ENCODE measurements around the gene LPIN1. TPM values are rescaled to one million over a fixed set of nuclear protein-coding genes. Genes with fewer than 3 reads are reported as not detected.
A peak's percentile ranks its signal among the peaks of the same experiment; 100 is the strongest.

The LPIN1 gene
- total and polyA plus RNA-seq, 2 of the 13 experiments (the other 11 are each of a cell fraction or from before 2014, with no cell fraction given) = 9.7 to 19.4 TPM

DNA sequence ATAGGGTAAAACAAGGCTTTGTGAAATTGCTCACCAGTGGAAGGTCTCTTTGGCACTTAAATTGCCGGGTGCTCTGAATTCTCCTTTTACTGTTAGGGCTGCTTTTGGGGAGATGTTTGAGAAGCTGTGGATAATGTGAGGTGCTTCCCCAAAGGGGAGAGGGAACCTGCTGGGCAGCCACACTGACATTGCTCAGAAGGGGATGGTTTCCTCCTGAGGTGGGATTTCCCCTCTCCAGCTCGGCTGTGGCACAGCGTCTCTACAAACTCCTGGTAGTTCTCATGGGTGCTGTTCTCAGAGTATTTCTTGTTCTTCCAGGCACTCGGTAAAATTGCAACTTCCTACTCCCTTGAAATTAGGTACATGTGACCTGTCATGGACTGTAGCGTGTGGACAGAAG, 124.2 kb downstream of the LPIN1 start (continued):
- TF ChIP-seq, protein P1, sequence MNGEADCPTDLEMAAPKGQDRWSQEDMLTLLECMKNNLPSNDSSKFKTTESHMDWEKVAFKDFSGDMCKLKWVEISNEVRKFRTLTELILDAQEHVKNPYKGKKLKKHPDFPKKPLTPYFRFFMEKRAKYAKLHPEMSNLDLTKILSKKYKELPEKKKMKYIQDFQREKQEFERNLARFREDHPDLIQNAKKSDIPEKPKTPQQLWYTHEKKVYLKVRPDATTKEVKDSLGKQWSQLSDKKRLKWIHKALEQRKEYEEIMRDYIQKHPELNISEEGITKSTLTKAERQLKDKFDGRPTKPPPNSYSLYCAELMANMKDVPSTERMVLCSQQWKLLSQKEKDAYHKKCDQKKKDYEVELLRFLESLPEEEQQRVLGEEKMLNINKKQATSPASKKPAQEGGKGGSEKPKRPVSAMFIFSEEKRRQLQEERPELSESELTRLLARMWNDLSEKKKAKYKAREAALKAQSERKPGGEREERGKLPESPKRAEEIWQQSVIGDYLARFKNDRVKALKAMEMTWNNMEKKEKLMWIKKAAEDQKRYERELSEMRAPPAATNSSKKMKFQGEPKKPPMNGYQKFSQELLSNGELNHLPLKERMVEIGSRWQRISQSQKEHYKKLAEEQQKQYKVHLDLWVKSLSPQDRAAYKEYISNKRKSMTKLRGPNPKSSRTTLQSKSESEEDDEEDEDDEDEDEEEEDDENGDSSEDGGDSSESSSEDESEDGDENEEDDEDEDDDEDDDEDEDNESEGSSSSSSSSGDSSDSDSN (CRISPR knock-in tag; IDR thresholded peaks at IDR 0.05) = no peak
- TF ChIP-seq CHCHD3 (CRISPR knock-in tag; IDR thresholded peaks at IDR 0.05) = no peak

DNA sequence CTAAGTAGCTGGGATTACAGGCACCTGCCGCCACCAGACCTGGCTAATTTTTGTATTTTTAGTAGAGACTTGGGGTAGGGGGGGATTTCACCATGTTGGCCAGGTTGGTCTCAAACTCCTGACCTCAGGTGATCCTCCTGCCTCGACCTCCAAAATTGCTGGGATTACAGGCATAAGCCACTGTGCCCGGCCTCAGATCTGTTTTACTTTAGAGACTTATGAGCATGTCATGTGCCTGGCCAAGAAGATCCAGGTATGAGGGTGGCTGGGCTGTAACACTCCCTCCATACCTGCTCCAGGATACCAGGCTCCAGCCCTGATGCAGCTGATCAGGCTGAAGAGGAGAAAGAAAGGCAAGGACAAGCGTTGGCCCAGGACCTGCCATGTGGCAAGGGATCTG, 125.0 kb downstream of the LPIN1 start:
- no TSS peak for BruUV-seq (replicated peaks)
- Histone ChIP-seq H3K36me3 (replicated peaks in 1 of 2; ENCODE audit: control insufficient read depth in 1 of 2, insufficient read depth in 2 of 2, low read length in 2 of 2) (no peaks in the 10 kb centered on the region), H3K9ac (ENCODE audit: insufficient read depth, low read depth, low read length) (no peak overlapping the region), H3K4me2 (ENCODE audit: low read depth, low read length) (no peak overlapping the region), H3K4me1 (ENCODE audit: insufficient read depth, low read length) (peaks cover 15% of the 10 kb centered on the region), H3K4me3 (replicated peaks in 1 of 3; ENCODE audit: insufficient read depth in 1 of 3, low read depth in 2 of 3, low read length in 3 of 3) (no peak overlapping the region), H4K20me1 (ENCODE audit: insufficient read depth, low read length) (no peaks in the 10 kb centered on the region), H3K27ac (ENCODE audit: extremely low read length, insufficient read depth, low read length) (no peak overlapping the region), H3K27me3 (ENCODE audit: control insufficient read depth in 1 of 2, insufficient read depth in 2 of 2, low read length in 2 of 2) (peaks cover 0 to 12% of the 10 kb centered on the region in 2 experiments; a peak in 2 of 5 replicates), H2AFZ (ENCODE audit: low read length) (no peak overlapping the region), H3K9me3 (ENCODE audit: low read length) (no peaks in the 10 kb centered on the region), H3K79me2 (ENCODE audit: insufficient read depth, low read length) (no peaks in the 10 kb centered on the region)
- in situ Hi-C loops (cut with HindIII; ENCODE audit: extremely low pct_ligation_motif_present, low pct_unique_long_range_greater_than_20kb) = no loop called here
- WGBS (ENCODE audit: low lambda C conversion rate) = 35% methylated on average over 4 of the region's 4 CpGs
- ATAC-seq (no peak), DNase-seq (ENCODE audit: low spot score) (no peak), FAIRE-seq (no peak)
- POLR2A ChIA-PET = no interaction called here
- intact Hi-C loops (cut with micrococcal nuclease; ENCODE audit: unreplicated experiment) = no loop called here
- CTCF ChIA-PET (ENCODE audit: low intra/inter-chr PET ratio, low total read pairs) = no interaction called here
- TF ChIP-seq, protein P2, sequence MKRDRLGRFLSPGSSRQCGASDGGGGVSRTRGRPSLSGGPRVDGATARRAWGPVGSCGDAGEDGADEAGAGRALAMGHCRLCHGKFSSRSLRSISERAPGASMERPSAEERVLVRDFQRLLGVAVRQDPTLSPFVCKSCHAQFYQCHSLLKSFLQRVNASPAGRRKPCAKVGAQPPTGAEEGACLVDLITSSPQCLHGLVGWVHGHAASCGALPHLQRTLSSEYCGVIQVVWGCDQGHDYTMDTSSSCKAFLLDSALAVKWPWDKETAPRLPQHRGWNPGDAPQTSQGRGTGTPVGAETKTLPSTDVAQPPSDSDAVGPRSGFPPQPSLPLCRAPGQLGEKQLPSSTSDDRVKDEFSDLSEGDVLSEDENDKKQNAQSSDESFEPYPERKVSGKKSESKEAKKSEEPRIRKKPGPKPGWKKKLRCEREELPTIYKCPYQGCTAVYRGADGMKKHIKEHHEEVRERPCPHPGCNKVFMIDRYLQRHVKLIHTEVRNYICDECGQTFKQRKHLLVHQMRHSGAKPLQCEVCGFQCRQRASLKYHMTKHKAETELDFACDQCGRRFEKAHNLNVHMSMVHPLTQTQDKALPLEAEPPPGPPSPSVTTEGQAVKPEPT (CRISPR knock-in tag; IDR thresholded peaks at IDR 0.05; ENCODE audit: low read depth) = no peak
- TF ChIP-seq, protein P3, sequence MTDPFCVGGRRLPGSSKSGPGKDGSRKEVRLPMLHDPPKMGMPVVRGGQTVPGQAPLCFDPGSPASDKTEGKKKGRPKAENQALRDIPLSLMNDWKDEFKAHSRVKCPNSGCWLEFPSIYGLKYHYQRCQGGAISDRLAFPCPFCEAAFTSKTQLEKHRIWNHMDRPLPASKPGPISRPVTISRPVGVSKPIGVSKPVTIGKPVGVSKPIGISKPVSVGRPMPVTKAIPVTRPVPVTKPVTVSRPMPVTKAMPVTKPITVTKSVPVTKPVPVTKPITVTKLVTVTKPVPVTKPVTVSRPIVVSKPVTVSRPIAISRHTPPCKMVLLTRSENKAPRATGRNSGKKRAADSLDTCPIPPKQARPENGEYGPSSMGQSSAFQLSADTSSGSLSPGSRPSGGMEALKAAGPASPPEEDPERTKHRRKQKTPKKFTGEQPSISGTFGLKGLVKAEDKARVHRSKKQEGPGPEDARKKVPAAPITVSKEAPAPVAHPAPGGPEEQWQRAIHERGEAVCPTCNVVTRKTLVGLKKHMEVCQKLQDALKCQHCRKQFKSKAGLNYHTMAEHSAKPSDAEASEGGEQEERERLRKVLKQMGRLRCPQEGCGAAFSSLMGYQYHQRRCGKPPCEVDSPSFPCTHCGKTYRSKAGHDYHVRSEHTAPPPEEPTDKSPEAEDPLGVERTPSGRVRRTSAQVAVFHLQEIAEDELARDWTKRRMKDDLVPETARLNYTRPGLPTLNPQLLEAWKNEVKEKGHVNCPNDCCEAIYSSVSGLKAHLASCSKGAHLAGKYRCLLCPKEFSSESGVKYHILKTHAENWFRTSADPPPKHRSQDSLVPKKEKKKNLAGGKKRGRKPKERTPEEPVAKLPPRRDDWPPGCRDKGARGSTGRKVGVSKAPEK (CRISPR knock-in tag; IDR thresholded peaks at IDR 0.05; ENCODE audit: borderline replicate concordance) = no peak
- TF ChIP-seq, protein P4, sequence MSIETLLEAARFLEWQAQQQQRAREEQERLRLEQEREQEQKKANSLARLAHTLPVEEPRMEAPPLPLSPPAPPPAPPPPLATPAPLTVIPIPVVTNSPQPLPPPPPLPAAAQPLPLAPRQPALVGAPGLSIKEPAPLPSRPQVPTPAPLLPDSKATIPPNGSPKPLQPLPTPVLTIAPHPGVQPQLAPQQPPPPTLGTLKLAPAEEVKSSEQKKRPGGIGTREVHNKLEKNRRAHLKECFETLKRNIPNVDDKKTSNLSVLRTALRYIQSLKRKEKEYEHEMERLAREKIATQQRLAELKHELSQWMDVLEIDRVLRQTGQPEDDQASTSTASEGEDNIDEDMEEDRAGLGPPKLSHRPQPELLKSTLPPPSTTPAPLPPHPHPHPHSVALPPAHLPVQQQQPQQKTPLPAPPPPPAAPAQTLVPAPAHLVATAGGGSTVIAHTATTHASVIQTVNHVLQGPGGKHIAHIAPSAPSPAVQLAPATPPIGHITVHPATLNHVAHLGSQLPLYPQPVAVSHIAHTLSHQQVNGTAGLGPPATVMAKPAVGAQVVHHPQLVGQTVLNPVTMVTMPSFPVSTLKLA (IDR thresholded peaks at IDR 0.05) = peak; percentile 70; the same call in 1 of the 2 replicates
